HG03521 (cell line): ENCODE measurements around the gene MARCKS.
"Not testable (repeated sequence)": the region's sequence is repeated elsewhere in the genome, so short reads cannot be mapped to it uniquely, and the experiment has no call there.

ENCODE experiments used
- ATAC-seq: cut with Tn5 transposase; IDR thresholded peaks from one replicate; pipeline ENCODE4 v1.9.1; 2021; ENCODE audit warnings: mild to moderate bottlenecking, moderate library complexity; ENCODE audit not compliant: unreplicated experiment

MARCKS gene

DNA sequence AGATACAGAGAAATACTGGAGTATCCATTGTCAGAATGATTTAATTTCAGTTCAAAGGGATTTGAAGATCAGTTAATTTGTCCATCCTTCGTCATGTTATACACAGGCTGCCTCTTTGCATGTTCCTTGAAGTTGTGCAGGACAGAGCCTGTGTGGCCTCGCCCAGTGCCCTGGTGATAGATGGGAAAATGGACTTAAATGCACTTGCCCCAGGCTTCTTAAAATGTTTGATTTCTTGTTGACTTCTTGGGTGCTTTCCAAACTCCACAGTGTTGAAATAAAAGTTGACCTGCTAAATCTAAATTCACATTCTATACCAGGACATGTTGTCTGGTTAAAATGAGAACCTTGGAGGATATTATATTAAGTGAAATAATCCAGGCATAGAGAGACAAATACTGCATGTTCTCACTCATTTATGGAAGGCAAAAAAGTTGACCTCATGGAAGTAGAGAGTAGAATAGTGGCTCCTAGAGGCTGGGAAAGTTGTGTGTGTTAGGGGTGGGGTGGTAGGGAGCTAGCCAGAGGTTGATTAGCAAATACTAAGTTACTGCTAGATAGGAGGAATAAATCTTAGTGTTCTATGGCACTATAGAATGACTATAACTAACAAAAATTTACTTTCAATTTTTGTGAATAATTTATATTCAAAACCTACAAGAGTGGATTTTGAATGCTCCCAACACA is 25.3 kb downstream of the MARCKS start:
- ATAC-seq: no peak

DNA sequence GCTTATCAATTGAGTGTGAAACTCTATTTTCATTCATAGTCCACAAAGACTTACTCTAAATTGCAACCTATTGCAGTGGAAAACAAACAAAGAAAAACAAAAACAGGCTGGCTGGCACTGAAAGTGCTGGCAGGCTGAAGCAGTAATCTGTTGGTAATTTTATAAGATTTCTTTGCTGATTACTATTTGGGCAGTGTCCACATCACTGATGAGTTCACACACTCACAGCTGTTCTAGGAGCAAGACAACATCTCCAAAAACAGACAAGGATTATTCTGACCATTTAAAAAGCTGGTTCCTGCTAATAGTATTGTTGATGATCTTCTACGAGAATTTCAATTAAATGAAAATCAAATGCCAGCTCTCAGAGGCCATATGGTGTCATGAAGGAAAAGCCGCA is 26.9 kb downstream of the MARCKS start:
- no peak for ATAC-seq

DNA sequence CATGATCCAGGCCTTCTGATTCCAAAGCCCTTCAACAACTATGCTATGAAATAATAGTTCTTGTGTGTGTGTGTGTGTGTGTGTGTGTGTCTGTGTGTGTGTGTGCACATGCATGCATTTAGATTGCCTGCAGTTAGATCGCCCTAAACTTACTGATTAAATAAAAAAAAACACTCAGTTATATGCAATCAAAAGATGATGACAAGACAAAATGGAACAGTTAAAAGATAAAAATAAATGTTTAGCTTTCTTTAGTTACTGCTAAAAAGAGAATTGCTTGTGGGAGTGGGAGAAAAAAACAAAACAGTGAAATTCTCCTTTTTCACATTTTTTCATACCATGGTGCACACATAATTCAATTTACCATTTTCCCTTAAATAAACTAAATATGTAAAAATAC is 29.4 kb downstream of the MARCKS start:
- no peak for ATAC-seq

DNA sequence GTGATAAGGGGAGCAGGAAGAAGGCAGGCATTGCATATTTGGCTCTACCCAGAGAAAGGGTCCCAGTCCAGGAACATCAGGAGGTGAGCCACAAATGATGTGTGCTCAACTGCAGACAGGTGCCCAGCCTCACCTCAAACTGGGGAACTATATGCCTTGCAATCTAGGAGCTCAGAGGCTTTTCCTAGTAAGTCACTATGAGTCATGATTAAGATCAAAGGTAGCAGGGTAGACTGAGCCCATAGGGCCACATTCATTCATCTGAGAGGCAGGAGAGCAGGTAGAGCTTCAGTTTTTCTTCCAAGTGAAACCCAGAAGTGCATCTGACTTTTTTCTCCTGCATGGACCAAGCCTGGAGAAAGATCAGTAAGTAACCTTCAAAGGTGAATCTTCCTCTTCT is 31.3 kb downstream of the MARCKS start:
- ATAC-seq: no peak

DNA sequence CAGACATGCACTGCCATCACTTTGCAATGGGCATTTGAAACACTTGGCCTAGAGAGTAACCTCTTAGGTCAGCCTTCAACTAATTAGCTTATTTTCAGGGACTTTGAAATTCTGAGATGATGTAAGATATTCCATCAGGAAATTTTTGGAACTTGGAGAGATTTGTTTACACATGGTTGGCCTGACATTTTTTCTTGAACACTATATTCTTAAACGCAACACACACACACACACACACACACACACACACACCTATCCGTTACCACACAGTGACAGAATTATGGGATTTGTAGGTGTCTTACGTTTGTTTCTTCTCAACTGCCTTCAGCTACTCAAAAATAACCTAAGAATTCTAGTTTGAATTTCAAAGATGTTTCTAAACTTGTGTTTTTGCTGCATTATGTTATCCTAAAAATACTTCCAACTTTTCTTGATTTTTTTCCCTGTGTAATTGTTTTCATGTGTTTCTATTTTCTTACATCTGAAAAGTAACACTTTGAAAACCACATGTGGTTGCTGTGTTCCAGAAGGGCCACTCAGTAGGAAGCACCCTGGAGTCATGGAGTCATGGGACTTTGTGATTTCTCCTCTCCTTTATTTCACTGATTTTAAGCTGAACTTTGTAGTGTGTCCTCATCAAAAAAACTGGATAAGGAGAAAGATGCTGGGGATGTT is 31.9 kb downstream of the MARCKS start:
- no peak for ATAC-seq

DNA sequence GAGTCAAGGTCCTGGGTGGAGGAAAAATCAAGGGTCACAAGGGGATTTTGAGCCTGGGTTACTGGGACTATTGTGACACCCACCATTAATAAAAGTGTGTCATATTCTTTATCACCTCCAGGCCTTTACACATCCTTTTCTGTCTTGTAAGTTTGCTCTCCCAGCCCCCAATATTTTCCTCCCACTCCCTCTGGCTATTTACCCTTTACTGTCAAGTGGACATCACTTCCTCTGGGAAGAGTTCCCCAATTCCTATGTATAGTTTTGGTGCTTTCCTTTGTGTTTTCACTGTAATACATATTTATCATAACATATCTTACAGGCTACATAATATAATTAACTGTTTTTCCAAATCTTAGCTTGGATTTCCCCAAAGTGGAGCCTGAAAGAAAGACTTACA is 36.3 kb downstream of the MARCKS start:
- ATAC-seq: no peak

DNA sequence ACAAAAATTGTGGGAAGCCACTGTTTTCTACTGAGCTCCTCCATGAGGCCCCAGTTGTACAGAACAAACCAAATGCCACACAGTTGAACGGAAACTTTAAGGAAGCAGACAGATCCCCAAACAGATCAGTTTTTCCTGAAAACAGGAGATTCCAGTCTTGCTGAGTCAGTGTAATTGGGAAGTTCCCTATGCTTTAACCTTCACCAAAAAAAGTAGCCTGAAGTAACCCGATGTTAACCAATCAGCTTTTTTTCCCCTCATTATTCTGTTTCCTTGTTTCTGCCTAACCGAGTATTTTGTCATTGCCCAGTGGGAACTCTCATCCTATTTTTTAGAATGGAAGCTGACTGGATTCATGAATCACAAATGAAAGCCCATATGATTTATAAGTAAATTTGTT is 36.7 kb downstream of the MARCKS start:
- no peak for ATAC-seq

DNA sequence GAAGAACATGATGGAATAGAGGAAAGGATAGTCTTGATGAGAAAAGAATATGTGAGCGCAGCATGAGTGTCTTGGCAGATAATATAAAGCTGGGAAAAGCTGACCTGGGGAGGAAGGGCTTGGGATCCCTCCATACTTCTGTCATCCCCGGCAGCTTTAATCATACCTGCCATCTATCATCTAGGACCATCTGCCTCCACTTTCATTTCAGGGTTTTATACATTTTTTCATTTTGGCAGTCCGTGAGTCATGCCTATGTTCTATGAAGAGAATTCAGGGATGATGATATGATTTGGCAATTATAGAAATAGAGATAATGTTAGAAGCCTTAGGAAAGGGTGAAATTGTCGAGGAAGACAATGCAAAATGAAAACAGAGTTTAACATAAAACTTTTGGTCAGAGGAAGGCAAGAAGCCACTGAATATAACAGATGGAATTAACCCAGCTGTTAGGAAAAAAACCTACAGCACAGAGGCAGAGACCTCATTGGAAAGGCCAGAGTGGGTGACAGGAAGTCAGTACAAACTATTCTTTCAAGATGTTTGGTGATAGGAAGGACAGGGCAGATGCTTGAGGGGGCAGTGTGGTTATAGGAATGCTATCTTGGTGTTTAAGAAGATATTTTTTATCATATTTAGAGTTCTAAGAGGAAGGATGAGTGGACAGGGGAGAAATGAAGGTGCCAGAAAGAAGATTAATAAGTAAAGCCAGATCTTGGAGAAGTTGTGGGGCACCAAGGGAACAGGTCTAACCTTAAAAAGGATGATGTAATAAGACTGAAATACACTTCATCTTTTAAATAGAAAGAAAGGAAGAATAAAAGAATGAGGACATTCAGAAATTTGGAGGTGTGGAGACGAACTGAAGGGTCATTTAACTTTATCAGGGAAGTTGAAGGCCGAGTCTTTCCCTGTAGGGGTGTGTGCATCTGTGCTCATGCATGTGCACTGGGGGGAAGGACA is 37.8 kb downstream of the MARCKS start:
- no peak for ATAC-seq

DNA sequence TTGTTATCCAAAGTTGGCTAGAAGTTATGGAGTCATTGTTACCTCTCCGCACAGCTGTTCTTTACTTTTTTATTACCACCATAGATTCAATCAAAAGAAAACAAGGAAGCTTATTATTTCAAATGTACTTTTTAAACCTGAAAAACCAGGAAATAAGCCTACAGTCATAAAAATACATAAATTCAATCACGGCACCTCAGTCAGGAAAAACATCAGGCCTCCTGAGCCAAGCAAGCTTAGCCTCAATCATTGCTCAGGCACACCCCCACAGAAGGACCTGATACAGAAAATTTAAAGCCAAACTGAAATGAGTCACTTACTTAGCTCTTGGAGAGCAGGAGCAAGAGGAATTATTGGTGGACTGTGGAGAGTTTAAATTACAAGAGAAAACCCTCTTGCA is 44.3 kb downstream of the MARCKS start:
- ATAC-seq: no peak

DNA sequence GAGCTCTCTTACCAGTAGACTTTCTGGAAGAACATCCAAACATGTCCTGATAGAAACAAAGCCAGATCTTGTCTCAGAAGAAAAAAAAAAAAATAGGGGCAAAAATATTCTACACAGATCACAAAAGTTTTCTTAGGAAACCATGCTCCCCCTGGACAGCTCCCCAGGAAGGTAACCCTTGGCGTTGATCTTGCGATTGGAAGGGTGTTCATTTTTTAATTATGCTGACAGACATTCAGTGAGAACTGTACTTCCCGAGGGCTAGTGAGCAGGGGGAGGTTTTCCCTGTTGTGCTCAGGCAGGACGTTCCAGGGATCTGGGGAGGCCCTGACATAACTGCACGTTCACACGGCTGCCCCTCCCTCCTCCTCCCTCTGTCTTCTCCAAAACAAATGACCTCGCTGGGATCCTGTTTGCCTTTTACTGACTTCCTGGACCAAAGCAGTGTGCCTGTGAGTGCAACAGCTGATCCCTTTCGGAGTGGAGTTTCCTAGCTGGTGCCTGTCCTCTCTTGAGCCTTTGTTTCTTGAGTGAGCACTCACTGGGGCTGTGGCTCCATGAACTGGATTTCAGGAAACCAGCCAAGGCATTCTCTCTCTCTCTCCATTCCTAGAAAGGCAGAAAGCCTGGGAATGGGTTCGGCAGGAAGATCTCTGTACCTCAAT is 46.7 kb downstream of the MARCKS start:
- ATAC-seq: no peak

DNA sequence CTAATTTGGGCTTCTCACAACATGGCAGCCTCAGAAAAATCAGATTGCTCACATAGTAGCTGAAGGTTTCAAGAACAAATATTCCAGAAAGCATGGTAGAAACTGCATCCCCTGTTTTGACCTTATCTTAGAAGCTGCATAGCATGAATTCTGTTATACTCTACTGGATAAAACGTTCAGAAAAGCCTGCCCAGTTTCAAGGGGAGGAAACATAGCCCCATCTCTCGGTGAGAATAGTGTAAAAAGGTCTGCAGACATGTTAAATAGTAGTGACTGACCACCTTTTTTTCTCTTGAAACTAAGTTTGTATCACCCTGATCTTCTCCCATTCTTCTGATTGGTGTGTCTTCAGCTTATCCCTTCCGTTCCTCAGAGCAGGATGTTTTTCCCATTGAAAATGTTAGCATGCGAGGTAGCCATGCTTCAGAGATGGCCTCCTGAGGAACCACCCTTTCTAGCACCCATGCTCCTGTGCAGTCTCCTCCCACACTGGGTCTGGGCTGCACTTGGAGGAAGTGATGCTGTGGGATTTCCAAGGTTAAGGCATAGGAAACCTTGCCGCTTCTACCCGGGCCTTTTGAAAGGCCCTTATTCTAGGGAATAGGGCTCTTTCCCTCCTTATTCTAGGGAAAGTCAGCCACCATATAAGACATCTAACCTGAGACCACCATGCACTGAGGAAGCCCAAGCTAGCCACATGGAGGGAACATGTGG is 50.1 kb downstream of the MARCKS start:
- no peak for ATAC-seq

DNA sequence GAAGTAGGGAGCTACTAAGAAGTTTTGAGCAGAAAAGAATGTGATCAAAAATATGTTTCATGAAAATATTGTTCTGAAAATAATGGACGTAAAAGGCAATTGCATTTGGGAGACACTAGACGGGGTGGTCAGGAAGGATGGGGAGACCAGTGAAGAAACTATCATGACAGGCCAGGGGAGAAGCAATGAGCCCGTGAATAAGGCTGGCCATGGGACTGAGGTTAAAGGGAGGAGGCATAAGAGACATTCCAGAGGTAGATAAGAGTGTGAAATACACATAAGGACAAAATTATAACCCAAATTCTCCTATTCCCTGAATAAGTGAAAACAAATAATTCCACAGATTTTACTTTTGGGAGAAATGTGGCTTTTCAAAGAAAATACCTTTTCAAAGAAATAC is 51.7 kb downstream of the MARCKS start:
- ATAC-seq: no peak

DNA sequence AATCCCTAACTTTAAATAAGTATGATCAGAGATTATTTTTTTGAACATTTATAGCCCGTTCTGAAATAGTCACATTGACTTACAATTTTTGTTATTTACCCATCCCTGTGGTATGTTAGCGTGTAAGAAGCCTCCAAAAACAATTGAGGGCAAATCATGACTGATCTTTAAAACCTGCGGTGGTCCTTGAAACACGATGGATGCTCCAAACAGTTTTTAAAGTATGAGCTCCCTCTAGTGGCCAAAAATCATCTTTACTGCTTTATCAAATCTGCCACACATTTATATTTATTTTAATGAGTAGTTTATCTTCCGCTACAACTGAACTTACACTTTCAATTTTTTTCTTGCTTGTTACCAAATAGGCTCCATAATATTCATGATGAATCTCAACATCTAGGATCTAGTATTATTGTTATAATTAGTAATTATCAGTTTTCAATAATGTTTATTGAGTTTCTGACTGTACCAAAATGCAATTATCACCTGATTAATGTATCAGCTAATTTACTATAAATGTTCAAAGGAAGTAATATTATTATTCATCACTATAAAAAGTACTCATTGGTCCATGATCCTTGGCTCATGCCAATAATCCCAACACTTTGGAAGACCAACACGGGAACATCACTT is 52.2 kb downstream of the MARCKS start:
- ATAC-seq: peak; percentile 46

DNA sequence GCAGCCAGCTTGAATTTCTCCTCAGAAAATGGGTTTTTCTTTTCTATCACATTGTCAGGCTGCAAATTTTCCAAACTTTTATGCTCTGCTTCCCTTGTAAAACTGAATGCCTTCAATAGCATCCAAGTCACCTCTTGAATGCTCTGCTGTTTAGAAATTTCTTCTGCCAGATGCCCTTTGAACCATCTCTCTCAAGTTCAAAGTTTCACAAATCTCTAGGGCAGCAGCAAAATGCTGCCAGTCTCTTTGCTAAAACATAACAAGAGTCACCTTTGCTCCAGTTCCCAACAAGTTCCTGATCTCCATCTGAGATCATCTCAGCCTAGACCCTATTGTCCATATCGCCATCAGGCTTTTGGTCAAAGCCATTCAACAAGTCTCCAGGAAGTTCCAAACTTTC is 53.1 kb downstream of the MARCKS start:
- not testable (repeated sequence) for ATAC-seq
